Activated T-cell treated with anti-CD3 and anti-CD28 coated beads, Interleukin-2, amount 50 U/mL, for 4 hours (primary cell): ENCODE measurements around the gene SLC66A1. TPM values are rescaled to one million over a fixed set of nuclear protein-coding genes. Genes with fewer than 3 reads are reported as not detected.

Experiments
- ATAC-seq, 2 donors: fragments of 200-7000 bp; cut with Tn5 transposase; one replicate each; pipeline ENCODE4 v1.10.0; 2021
- DNase-seq: peaks from one replicate; pipeline ENCODE4 v3.0.0-alpha.2; 2020
- H3K27me3 Mint-ChIP-seq: one replicate; pipeline ENCODE4 v1.8.0; 2021; ENCODE audit warnings: low read depth, mixed read lengths
- H3K36me3 Mint-ChIP-seq: one replicate; pipeline ENCODE4 v1.8.0; 2022; ENCODE audit warnings: mixed read lengths; ENCODE audit not compliant: insufficient read depth
- H3K4me1 Mint-ChIP-seq: one replicate; pipeline ENCODE4 v1.8.0; 2021; ENCODE audit warnings: low read depth, mixed read lengths
- H3K4me3 Mint-ChIP-seq: one replicate; pipeline ENCODE4 v1.8.0; 2021; ENCODE audit warnings: mild to moderate bottlenecking, moderate library complexity, mixed read lengths
- H3K9me3 Mint-ChIP-seq: one replicate; pipeline ENCODE4 v1.8.0; 2021; ENCODE audit warnings: mixed read lengths
- total RNA-seq, 3 donors: library from RNA; stranded (reverse); gene quantifications; one replicate each; pipeline ENCODE4 v1.2.1, GENCODE V29; 2021

The SLC66A1 gene
- total RNA-seq, 3 donors from 2014 or later = 2.8 to 4.3 (median 3.6) TPM

- H3K36me3 Mint-ChIP-seq = peaks cover 19% of the 10 kb centered on the region
- no peaks in the 10 kb centered on the region for H3K9me3 Mint-ChIP-seq
- ATAC-seq (no peak), DNase-seq (no peak)
- no peak overlapping the region for H3K4me3 Mint-ChIP-seq
- H3K4me1 Mint-ChIP-seq = peaks cover 9% of the 10 kb centered on the region
- H3K27me3 Mint-ChIP-seq = no peaks in the 10 kb centered on the region
These were observed 27.2 kb downstream of the SLC66A1 start for GRCh38 chr1:19339214-19339861.

GRCh38 chr1:19340387-19340937 lies 28.3 kb downstream of the SLC66A1 start:
- Mint-ChIP-seq H3K4me1 (peaks cover 9% of the 10 kb centered on the region), H3K4me3 (no peak overlapping the region), H3K27me3 (no peaks in the 10 kb centered on the region), H3K36me3 (peaks cover 26% of the 10 kb centered on the region), H3K9me3 (no peaks in the 10 kb centered on the region)
- ATAC-seq (no peak), DNase-seq (no peak)

GRCh38 chr1:19341201-19342061 lies 29.3 kb downstream of the SLC66A1 start:
- Mint-ChIP-seq H3K27me3 (no peaks in the 10 kb centered on the region), H3K4me1 (peaks cover 5% of the 10 kb centered on the region), H3K36me3 (peaks cover 30% of the 10 kb centered on the region), H3K4me3 (no peak overlapping the region), H3K9me3 (no peaks in the 10 kb centered on the region)
- DNase-seq (peak; percentile 75), ATAC-seq (peak; percentile 64 to 69)

GRCh38 chr1:19342062-19342750 lies 30.1 kb downstream of the SLC66A1 start:
- Mint-ChIP-seq H3K4me3 (no peak overlapping the region), H3K36me3 (peaks cover 30% of the 10 kb centered on the region), H3K9me3 (no peaks in the 10 kb centered on the region), H3K4me1 (no peaks in the 10 kb centered on the region), H3K27me3 (no peaks in the 10 kb centered on the region)
- no peak for DNase-seq
- no peak for ATAC-seq

- peaks cover 27% of the 10 kb centered on the region for H3K36me3 Mint-ChIP-seq
- ATAC-seq (no peak), DNase-seq (no peak)
- H3K4me3 Mint-ChIP-seq = no peak overlapping the region
- no peaks in the 10 kb centered on the region for H3K9me3 Mint-ChIP-seq
- no peaks in the 10 kb centered on the region for H3K4me1 Mint-ChIP-seq
- H3K27me3 Mint-ChIP-seq = no peaks in the 10 kb centered on the region
These were observed 30.9 kb downstream of the SLC66A1 start for GRCh38 chr1:19342894-19343616.

GRCh38 chr1:19343617-19344350 lies 31.7 kb downstream of the SLC66A1 start:
- Mint-ChIP-seq H3K4me1 (no peaks in the 10 kb centered on the region), H3K9me3 (no peaks in the 10 kb centered on the region), H3K36me3 (peaks cover 27% of the 10 kb centered on the region), H3K27me3 (no peaks in the 10 kb centered on the region), H3K4me3 (no peak overlapping the region)
- DNase-seq (no peak), ATAC-seq (no peak)

- Mint-ChIP-seq H3K4me1 (no peaks in the 10 kb centered on the region), H3K36me3 (peaks cover 25% of the 10 kb centered on the region), H3K4me3 (no peak overlapping the region), H3K27me3 (no peaks in the 10 kb centered on the region), H3K9me3 (no peaks in the 10 kb centered on the region)
- ATAC-seq (peak; percentile 62 to 64), DNase-seq (peak; percentile 28)
These were observed 32.3 kb downstream of the SLC66A1 start for GRCh38 chr1:19344372-19344810.

GRCh38 chr1:19344831-19345230 lies 32.7 kb downstream of the SLC66A1 start:
- Mint-ChIP-seq H3K4me3 (no peak overlapping the region), H3K27me3 (no peaks in the 10 kb centered on the region), H3K9me3 (no peaks in the 10 kb centered on the region), H3K36me3 (peaks cover 25% of the 10 kb centered on the region), H3K4me1 (no peaks in the 10 kb centered on the region)
- DNase-seq = no peak
- no peak for ATAC-seq

- ATAC-seq (no peak), DNase-seq (no peak)
- Mint-ChIP-seq H3K27me3 (no peaks in the 10 kb centered on the region), H3K36me3 (peaks cover 25% of the 10 kb centered on the region), H3K4me1 (no peaks in the 10 kb centered on the region), H3K9me3 (no peaks in the 10 kb centered on the region), H3K4me3 (no peak overlapping the region)
These were observed 33.3 kb downstream of the SLC66A1 start for GRCh38 chr1:19345391-19345790.

- Mint-ChIP-seq H3K27me3 (no peaks in the 10 kb centered on the region), H3K4me1 (no peaks in the 10 kb centered on the region), H3K36me3 (peaks cover 20% of the 10 kb centered on the region)
These were observed 33.9 kb downstream of the SLC66A1 start for GRCh38 chr1:19346026-19346425.

GRCh38 chr1:19347533-19348172 lies 35.5 kb downstream of the SLC66A1 start:
- Mint-ChIP-seq H3K27me3 (no peaks in the 10 kb centered on the region), H3K36me3 (peaks cover 17% of the 10 kb centered on the region), H3K9me3 (no peaks in the 10 kb centered on the region), H3K4me3 (no peak overlapping the region), H3K4me1 (no peaks in the 10 kb centered on the region)
- DNase-seq (no peak), ATAC-seq (no peak)

More at GRCh38 chr1:19346026-19346425, 33.9 kb downstream of the SLC66A1 start:
- Mint-ChIP-seq H3K9me3 (no peaks in the 10 kb centered on the region), H3K4me3 (no peak overlapping the region)
- DNase-seq (no peak), ATAC-seq (no peak)

- ATAC-seq = no peak
- DNase-seq = no peak
- no peaks in the 10 kb centered on the region for H3K4me1 Mint-ChIP-seq
These were observed 36.5 kb downstream of the SLC66A1 start for GRCh38 chr1:19348441-19349198.

More at GRCh38 chr1:19348441-19349198, 36.5 kb downstream of the SLC66A1 start:
- Mint-ChIP-seq H3K4me3 (no peak overlapping the region), H3K9me3 (no peaks in the 10 kb centered on the region), H3K36me3 (peaks cover 15% of the 10 kb centered on the region), H3K27me3 (no peaks in the 10 kb centered on the region)
